ENCODE results near the gene ZNF580. TPM values are rescaled to one million over a fixed set of nuclear protein-coding genes. Genes with fewer than 3 reads are reported as not detected.

ZNF580 gene
- polyA plus RNA-seq, 3 donors: 9.7 to 46.5 (median 10.7) TPM

DNA sequence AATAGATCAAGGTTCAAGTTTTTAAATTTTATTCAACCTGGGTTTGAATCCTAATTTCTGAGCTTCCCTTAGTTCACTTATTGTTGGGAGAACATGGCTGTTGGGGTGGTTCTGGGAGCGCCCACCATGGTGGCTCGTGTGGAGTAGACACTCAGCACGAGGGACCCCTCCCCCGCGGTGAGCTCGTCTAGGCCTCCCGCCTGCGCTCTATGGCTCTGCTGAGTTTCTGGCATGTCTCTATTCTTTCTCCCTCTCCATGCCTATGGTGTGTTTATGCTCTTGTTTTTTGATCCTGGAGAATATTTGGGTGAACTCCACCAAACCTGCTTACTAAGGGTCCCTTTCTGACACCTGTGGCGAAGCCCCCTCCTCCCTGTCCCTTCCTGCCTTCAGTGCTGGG is 32.7 kb downstream of the ZNF580 start:
- Histone ChIP-seq H3K27ac (ENCODE audit: low read depth in 1 of 2, low read length in 2 of 2) (peak overlapping the region; percentile 35 to 58), H3K9me3 (replicated peaks in 1 of 2; ENCODE audit: control insufficient read depth in 1 of 2, insufficient read depth in 1 of 2, low read length in 2 of 2) (no peaks in the 10 kb centered on the region), H2AFZ (ENCODE audit: insufficient read depth, low read depth, low read length, poor library complexity, severe bottlenecking) (no peak overlapping the region), H3K27me3 (ENCODE audit: control insufficient read depth in 2 of 2, insufficient read depth in 2 of 2, low read length in 2 of 2) (no peaks in the 10 kb centered on the region), H3K4me1 (ENCODE audit: control insufficient read depth in 1 of 2, insufficient read depth in 2 of 2, low read length in 2 of 2) (peaks cover 35% of the 10 kb centered on the region in 2 donors), H3K4me2 (replicated peaks; ENCODE audit: extremely low read depth, low read length, poor library complexity, severe bottlenecking) (no peak overlapping the region), H4K20me1 (ENCODE audit: insufficient read depth, low read length) (peaks cover 81% of the 10 kb centered on the region), H3K4me3 (replicated peaks in 1 of 3; ENCODE audit: low read depth in 2 of 3, low read length in 3 of 3) (no peak overlapping the region), H3K36me3 (replicated peaks in 1 of 2; ENCODE audit: control insufficient read depth in 1 of 2, insufficient read depth in 2 of 2, low read length in 2 of 2) (peaks cover 36 to 49% of the 10 kb centered on the region in 2 donors), H3K9ac (ENCODE audit: insufficient read depth, low read length, poor library complexity, severe bottlenecking) (no peak overlapping the region), H3K79me2 (ENCODE audit: insufficient read depth, low read length) (peaks cover 86% of the 10 kb centered on the region)
- peaks cover 54 to 67% of the 10 kb centered on the region in 2 donors for H3K36me3 Mint-ChIP-seq
- TF ChIP-seq, protein P1, sequence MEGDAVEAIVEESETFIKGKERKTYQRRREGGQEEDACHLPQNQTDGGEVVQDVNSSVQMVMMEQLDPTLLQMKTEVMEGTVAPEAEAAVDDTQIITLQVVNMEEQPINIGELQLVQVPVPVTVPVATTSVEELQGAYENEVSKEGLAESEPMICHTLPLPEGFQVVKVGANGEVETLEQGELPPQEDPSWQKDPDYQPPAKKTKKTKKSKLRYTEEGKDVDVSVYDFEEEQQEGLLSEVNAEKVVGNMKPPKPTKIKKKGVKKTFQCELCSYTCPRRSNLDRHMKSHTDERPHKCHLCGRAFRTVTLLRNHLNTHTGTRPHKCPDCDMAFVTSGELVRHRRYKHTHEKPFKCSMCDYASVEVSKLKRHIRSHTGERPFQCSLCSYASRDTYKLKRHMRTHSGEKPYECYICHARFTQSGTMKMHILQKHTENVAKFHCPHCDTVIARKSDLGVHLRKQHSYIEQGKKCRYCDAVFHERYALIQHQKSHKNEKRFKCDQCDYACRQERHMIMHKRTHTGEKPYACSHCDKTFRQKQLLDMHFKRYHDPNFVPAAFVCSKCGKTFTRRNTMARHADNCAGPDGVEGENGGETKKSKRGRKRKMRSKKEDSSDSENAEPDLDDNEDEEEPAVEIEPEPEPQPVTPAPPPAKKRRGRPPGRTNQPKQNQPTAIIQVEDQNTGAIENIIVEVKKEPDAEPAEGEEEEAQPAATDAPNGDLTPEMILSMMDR (IDR thresholded peaks at IDR 0.05): no peak
- H3K27me3 Mint-ChIP-seq (ENCODE audit: low read depth in 3 of 3): no peaks in the 10 kb centered on the region
- WGBS (ENCODE audit: insufficient coverage): 100% methylated on average over 1 of the region's 9 CpGs
- DNase-seq: no peak
- intact Hi-C loops (cut with micrococcal nuclease): no loop called here
- H3K4me3 Mint-ChIP-seq: no peak overlapping the region
- H3K27ac Mint-ChIP-seq: peak overlapping the region; percentile 60 to 91 (median 85)
- H3K9me3 Mint-ChIP-seq: peaks cover 0 to 2% (median 0%) of the 10 kb centered on the region in 7 donors
- H3K4me1 Mint-ChIP-seq: peaks cover 41% of the 10 kb centered on the region

DNA sequence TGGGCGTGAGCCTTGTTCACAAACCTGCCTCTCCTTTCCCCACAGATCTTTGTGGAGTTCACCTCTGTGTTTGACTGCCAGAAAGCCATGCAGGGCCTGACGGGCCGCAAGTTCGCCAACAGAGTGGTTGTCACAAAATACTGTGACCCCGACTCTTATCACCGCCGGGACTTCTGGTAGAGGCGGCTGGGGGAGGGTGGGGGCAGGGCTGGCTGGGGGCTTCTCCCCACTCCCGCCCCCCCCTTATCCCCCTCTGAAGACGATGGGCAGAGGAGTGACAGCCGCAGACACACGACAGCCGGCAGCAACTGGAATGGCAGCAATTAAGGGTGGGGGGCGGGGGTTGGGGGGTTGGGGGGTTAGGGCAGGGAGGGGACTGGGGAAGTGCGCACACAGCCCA is 33.1 kb downstream of the ZNF580 start:
- H3K4me2 ChIP-seq (replicated peaks; ENCODE audit: extremely low read depth, low read length, poor library complexity, severe bottlenecking): no peak overlapping the region
- peaks cover 0 to 2% (median 0%) of the 10 kb centered on the region in 7 donors for H3K9me3 Mint-ChIP-seq
- H3K9ac ChIP-seq (ENCODE audit: insufficient read depth, low read length, poor library complexity, severe bottlenecking): no peak overlapping the region
- intact Hi-C loops (cut with micrococcal nuclease): loop anchor here in 1 of 2 donors (2.0 kb wide), 1 partner anchor 39 kb away; no protein-coding TSS in a partner anchor
- DNase-seq: no peak
- peaks cover 46% of the 10 kb centered on the region for H3K4me1 Mint-ChIP-seq
- peak overlapping the region; percentile 71 to 87 for H3K27ac ChIP-seq (ENCODE audit: low read depth in 1 of 2, low read length in 2 of 2)
- peaks cover 86% of the 10 kb centered on the region for H3K79me2 ChIP-seq (ENCODE audit: insufficient read depth, low read length)
- H3K4me3 Mint-ChIP-seq: no peak overlapping the region
- no peaks in the 10 kb centered on the region for H3K27me3 ChIP-seq (ENCODE audit: control insufficient read depth in 2 of 2, insufficient read depth in 2 of 2, low read length in 2 of 2)
- peak overlapping the region; percentile 80 to 95 (median 90) for H3K27ac Mint-ChIP-seq
- H3K9me3 ChIP-seq (replicated peaks in 1 of 2; ENCODE audit: control insufficient read depth in 1 of 2, insufficient read depth in 1 of 2, low read length in 2 of 2): no peaks in the 10 kb centered on the region
- H3K27me3 Mint-ChIP-seq (ENCODE audit: low read depth in 3 of 3): no peaks in the 10 kb centered on the region
- peaks cover 58 to 67% of the 10 kb centered on the region in 2 donors for H3K36me3 Mint-ChIP-seq
- no peak overlapping the region for H2AFZ ChIP-seq (ENCODE audit: insufficient read depth, low read depth, low read length, poor library complexity, severe bottlenecking)
- peaks cover 36 to 49% of the 10 kb centered on the region in 2 donors for H3K36me3 ChIP-seq (replicated peaks in 1 of 2; ENCODE audit: control insufficient read depth in 1 of 2, insufficient read depth in 2 of 2, low read length in 2 of 2)
- 80% methylated on average over 1 of the region's 15 CpGs for WGBS (ENCODE audit: insufficient coverage)
- peaks cover 39 to 40% of the 10 kb centered on the region in 2 donors for H3K4me1 ChIP-seq (ENCODE audit: control insufficient read depth in 1 of 2, insufficient read depth in 2 of 2, low read length in 2 of 2)
- TF ChIP-seq, protein P1 (IDR thresholded peaks at IDR 0.05): no peak
- H3K4me3 ChIP-seq (replicated peaks in 1 of 3; ENCODE audit: low read depth in 2 of 3, low read length in 3 of 3): no peak overlapping the region
- H4K20me1 ChIP-seq (ENCODE audit: insufficient read depth, low read length): peaks cover 81% of the 10 kb centered on the region

Measured in CD14-positive monocyte (primary cell).